Astrocyte (in vitro differentiated cells and primary cell): ENCODE results near the gene ZNF322. TPM values are rescaled to one million over a fixed set of nuclear protein-coding genes. Genes with fewer than 3 reads are reported as not detected.

Experiments used
- DNase-seq: peaks from one replicate; pipeline ENCODE4 v3.0.0-alpha.2; 2010; ENCODE audit warnings: low read depth
- FAIRE-seq: peaks from 2 replicates; lab custom pipeline; 2011; peaks lifted over from hg19 to GRCh38; lab: Jason Lieb, UNC
- H2AFZ ChIP-seq: 2 replicates; pipeline ENCODE4 v1.6.0; 2012; ENCODE audit warnings: low read depth, low read length, inconsistent platforms
- H3K27ac ChIP-seq: 2 replicates; pipeline ENCODE4 v1.5.1; 2011; ENCODE audit warnings: low read depth, low read length, inconsistent platforms
- H3K27me3 ChIP-seq: 2 replicates; pipeline ENCODE4 v1.6.0; 2011; ENCODE audit warnings: low read length, inconsistent platforms; ENCODE audit not compliant: insufficient read depth
- H3K36me3 ChIP-seq: 2 replicates; pipeline ENCODE4 v1.5.1; 2011; ENCODE audit warnings: low read length, inconsistent platforms; ENCODE audit not compliant: insufficient read depth
- H3K4me1 ChIP-seq: 2 replicates; pipeline ENCODE4 v1.5.1; 2011; ENCODE audit warnings: low read length, inconsistent platforms; ENCODE audit not compliant: insufficient read depth
- H3K4me2 ChIP-seq: 2 replicates; pipeline ENCODE4 v1.6.0; 2012; ENCODE audit warnings: low read length, inconsistent platforms
- H3K4me3 ChIP-seq: 2 replicates; pipeline ENCODE4 v1.5.1; 2011; ENCODE audit warnings: low read depth, mild to moderate bottlenecking, low read length, inconsistent platforms; ENCODE audit not compliant: insufficient read depth
- H3K79me2 ChIP-seq: 2 replicates; pipeline ENCODE4 v1.6.0; 2012; ENCODE audit warnings: mild to moderate bottlenecking, low read length, inconsistent platforms; ENCODE audit not compliant: insufficient read depth
- H3K9ac ChIP-seq: 2 replicates; pipeline ENCODE4 v1.6.0; 2012; ENCODE audit warnings: mild to moderate bottlenecking, low read length, inconsistent platforms
- H3K9me3 ChIP-seq: 2 replicates; pipeline ENCODE4 v1.5.1; 2012; ENCODE audit warnings: low read depth, mild to moderate bottlenecking, low read length, inconsistent platforms; ENCODE audit not compliant: insufficient read depth
- H4K20me1 ChIP-seq: 2 replicates; pipeline ENCODE4 v1.6.0; 2012; ENCODE audit warnings: low read length, inconsistent platforms; ENCODE audit not compliant: insufficient read depth
- H3K27ac Mint-ChIP-seq: one replicate; pipeline ENCODE4 v1.8.0; 2021; ENCODE audit warnings: mild to moderate bottlenecking, mixed read lengths; ENCODE audit not compliant: unreplicated experiment
- H3K27me3 Mint-ChIP-seq: one replicate; pipeline ENCODE4 v1.8.0; 2021; ENCODE audit warnings: low read depth, mixed read lengths; ENCODE audit not compliant: unreplicated experiment
- H3K36me3 Mint-ChIP-seq: one replicate; pipeline ENCODE4 v1.8.0; 2021; ENCODE audit warnings: low read depth, mixed read lengths; ENCODE audit not compliant: unreplicated experiment
- H3K4me1 Mint-ChIP-seq: one replicate; pipeline ENCODE4 v1.8.0; 2021; ENCODE audit warnings: low read depth, mixed read lengths; ENCODE audit not compliant: unreplicated experiment
- H3K4me3 Mint-ChIP-seq: one replicate; pipeline ENCODE4 v1.8.0; 2021; ENCODE audit warnings: mild to moderate bottlenecking, moderate library complexity, mixed read lengths; ENCODE audit not compliant: unreplicated experiment
- H3K9me3 Mint-ChIP-seq: one replicate; pipeline ENCODE4 v1.8.0; 2021; ENCODE audit warnings: mild to moderate bottlenecking, mixed read lengths; ENCODE audit not compliant: unreplicated experiment
- CTCF ChIP-seq: IDR thresholded peaks from 2 replicates; pipeline ENCODE4 v1.5.1; 2011; ENCODE audit warnings: low read depth, mild to moderate bottlenecking, inconsistent platforms, low read length, moderate library complexity; ENCODE audit not compliant: insufficient read depth
- EZH2 ChIP-seq: IDR thresholded peaks from 2 replicates; pipeline ENCODE4 v1.6.1; 2012; ENCODE audit warnings: mild to moderate bottlenecking, low read length, inconsistent platforms; ENCODE audit not compliant: insufficient read depth
- total RNA-seq: library from RNA; stranded (reverse); gene quantifications from 2 replicates; pipeline ENCODE4 v1.2.1, GENCODE V29; 2021

ZNF322 gene
- total RNA-seq, 1 donor from 2014 or later: 27.3 TPM

DNA sequence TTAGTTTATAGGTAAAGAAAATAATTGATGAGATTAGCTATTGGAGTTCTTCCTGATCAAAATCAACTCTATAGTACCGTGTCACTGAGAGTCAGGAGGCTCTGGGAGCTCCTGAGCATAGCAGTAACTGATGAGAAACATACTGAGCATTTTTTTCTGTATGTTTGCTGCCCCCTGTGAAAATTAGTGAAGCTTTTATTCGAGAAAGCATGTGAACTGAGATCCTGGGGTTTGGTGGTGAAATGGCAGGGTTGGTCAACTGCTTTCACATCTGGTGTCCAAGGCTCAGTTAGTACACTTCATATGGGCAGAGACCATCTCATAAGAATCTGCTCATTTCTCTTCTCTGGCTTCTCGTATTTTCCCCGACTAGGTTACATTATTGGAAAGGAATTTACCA lies 66.9 kb downstream of the ZNF322 start:
- no peak for DNase-seq
- H3K4me3 ChIP-seq: no peak overlapping the region
- Mint-ChIP-seq H3K36me3 (no peaks in the 10 kb centered on the region), H3K27me3 (peaks cover 5% of the 10 kb centered on the region), H3K9me3 (no peaks in the 10 kb centered on the region), H3K27ac (no peak overlapping the region), H3K4me1 (no peaks in the 10 kb centered on the region), H3K4me3 (no peak overlapping the region)
- peaks cover 22% of the 10 kb centered on the region for H3K27me3 ChIP-seq
- H4K20me1 ChIP-seq: peaks cover 4% of the 10 kb centered on the region
- no peak overlapping the region for H3K9ac ChIP-seq
- H3K4me1 ChIP-seq: peaks cover 13% of the 10 kb centered on the region
- no peak for TF ChIP-seq CTCF
- no peak for TF ChIP-seq EZH2
- no peaks in the 10 kb centered on the region for H3K36me3 ChIP-seq
- H2AFZ ChIP-seq: no peak overlapping the region
- FAIRE-seq: no peak
- H3K27ac ChIP-seq: no peak overlapping the region
- H3K9me3 ChIP-seq: no peaks in the 10 kb centered on the region
- H3K79me2 ChIP-seq: peaks cover 9% of the 10 kb centered on the region
- H3K4me2 ChIP-seq: no peak overlapping the region

GRCh38 chr6:26588965-26589364 lies 70.6 kb downstream of the ZNF322 start:
- H3K4me1 ChIP-seq: no peaks in the 10 kb centered on the region
- H3K4me3 Mint-ChIP-seq: no peak overlapping the region
- H3K27ac ChIP-seq: no peak overlapping the region
- H3K9ac ChIP-seq: no peak overlapping the region
- H3K36me3 Mint-ChIP-seq: no peaks in the 10 kb centered on the region
- H3K4me3 ChIP-seq: no peak overlapping the region
- H3K27ac Mint-ChIP-seq: no peak overlapping the region
- no peaks in the 10 kb centered on the region for H3K9me3 Mint-ChIP-seq
- H3K36me3 ChIP-seq: no peaks in the 10 kb centered on the region
- no peaks in the 10 kb centered on the region for H4K20me1 ChIP-seq
- TF ChIP-seq CTCF (no peak), EZH2 (no peak)
- H2AFZ ChIP-seq: no peak overlapping the region
- H3K4me1 Mint-ChIP-seq: no peaks in the 10 kb centered on the region
- H3K9me3 ChIP-seq: no peaks in the 10 kb centered on the region
- H3K4me2 ChIP-seq: no peak overlapping the region
- FAIRE-seq (no peak), DNase-seq (no peak)
- H3K27me3 Mint-ChIP-seq: peaks cover 14% of the 10 kb centered on the region
- peaks cover 22% of the 10 kb centered on the region for H3K27me3 ChIP-seq
- no peaks in the 10 kb centered on the region for H3K79me2 ChIP-seq

Other genes starting within 250 kb of the ZNF322 start
- gene BTN3A3, start 219.2 kb downstream of the ZNF322 start, total RNA-seq: 4.7 and 6.2 TPM in 2 replicates
- 50.4 and 51.5 TPM in 2 replicates for gene BTN2A1, start 201.8 kb downstream of the ZNF322 start, total RNA-seq
- not detected in 2 replicates for gene BTN1A1, start 159.4 kb downstream of the ZNF322 start, total RNA-seq
- 46.2 and 49.4 TPM in 2 replicates for gene HMGN4, start 121.4 kb downstream of the ZNF322 start, total RNA-seq
- gene ABT1, start 62.8 kb downstream of the ZNF322 start, total RNA-seq: 17.1 and 17.3 TPM in 2 replicates